T-helper 2 cell treated with Interferon-gamma antibody and Interleukin-4, amounts not matched to agents 100 ng/mL and 5 ng/mL, for 36 hours (primary cell): ENCODE data around the gene POLD2. TPM values are rescaled to one million over a fixed set of nuclear protein-coding genes. Genes with fewer than 3 reads are reported as not detected.

Experiments used
- intact Hi-C: fragments of 100-400 bp; cut with micrococcal nuclease; formaldehyde crosslinking; loops from one replicate; pipeline ENCODE4 v1.15.1; 2023
- total RNA-seq: library from RNA; stranded (reverse); gene quantifications from 2 replicates; pipeline ENCODE4 v1.2.3, GENCODE V29; 2022

The POLD2 gene
- total RNA-seq, 1 donor from 2014 or later = 142 TPM

- intact Hi-C loops = loop anchor here (2.0 to 10.0 kb wide), 4 partner anchors 326 to 551 kb away; partner anchors contain the start of genes BLVRA, NUDCD3 and TMED4
Observed at GRCh38 chr7:44083796-44084195, 39.6 kb downstream of the POLD2 start.

GRCh38 chr7:44082541-44083207 is 40.7 kb downstream of the POLD2 start:
- intact Hi-C loops = loop anchor here (1.0 to 10.0 kb wide), 10 partner anchors 15 to 803 kb away; partner anchors contain the start of genes BLVRA, DBNL, NUDCD3 and POLD2

DNA sequence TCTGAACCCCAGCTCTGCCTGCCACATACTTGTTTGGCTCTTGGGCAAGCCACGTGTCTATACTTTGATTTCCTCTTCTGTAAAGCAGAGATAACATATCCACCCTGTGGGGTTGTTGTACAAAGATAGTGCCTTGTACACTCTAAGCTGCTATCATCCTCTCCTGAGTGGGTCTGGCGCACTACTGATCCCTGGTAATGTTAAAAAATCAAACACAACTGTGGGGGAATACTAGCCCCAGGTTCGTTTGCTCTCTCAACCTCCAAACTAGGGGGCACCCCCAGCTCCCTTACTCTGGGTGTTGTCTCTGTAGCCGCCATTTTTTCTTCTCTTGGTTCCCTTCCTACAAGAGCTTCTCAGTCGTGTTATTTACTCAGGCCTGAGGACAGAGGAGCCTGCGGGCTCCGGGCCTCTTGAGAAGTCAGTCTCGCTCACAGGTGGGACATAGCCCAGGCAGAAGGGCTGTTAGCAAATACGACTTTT is 42.0 kb downstream of the POLD2 start:
- intact Hi-C loops = loop anchor here (5.0 to 10.0 kb wide), 3 partner anchors 324 to 553 kb away; partner anchors contain the start of genes BLVRA and TMED4

DNA sequence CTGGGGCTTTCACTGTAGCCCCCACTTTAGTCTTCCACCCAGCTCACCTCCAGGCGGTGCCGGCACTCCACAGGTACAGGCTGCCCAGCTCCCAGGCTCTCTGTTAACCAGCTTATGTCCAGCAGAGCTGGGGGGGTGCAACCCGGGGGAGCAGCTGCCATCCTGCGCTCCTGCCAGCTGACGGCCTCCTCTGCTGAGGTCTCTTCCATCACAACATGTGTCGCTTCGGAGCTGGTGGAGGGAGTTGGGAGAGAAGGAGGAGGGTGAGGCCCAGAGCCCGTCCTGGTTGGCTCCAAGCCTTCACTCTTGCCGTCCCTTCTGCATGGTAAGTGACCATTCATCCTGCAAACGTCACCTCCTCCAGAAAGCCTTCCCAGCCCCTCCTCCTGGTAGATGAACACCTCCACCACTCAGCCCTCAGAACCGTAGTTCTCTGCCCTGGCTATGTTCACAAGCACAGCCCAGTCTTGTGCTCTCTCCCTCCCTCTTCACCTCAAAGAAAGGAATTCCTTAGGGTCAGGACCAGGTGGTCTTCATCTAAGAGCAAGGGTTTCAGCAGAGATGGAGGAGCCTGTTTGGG is 42.6 kb downstream of the POLD2 start:
- intact Hi-C loops = loop anchor here (5.0 to 10.0 kb wide), 3 partner anchors 323 to 554 kb away; partner anchors contain the start of genes BLVRA and TMED4

DNA sequence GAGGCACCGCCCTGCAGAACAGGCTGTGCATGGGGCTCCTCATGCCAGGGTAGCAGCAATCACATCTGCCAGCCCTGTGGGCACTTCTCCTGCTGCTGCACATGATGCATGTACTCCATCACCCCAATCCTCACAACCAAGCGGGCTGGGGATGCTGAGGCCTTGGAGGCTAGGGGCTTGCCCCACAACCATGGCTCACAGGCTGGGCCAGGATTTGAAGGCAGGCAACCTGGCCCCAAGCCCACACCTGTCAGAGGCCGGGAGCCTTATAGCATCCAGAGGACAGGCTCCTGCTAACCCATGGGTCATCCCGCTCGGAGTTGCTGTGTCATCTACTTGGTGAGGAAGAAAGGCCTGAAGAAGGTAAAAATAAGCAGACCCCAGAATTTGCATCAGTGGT is 43.2 kb downstream of the POLD2 start:
- intact Hi-C loops = loop anchor here (5.0 to 10.0 kb wide), 3 partner anchors 323 to 555 kb away; partner anchors contain the start of genes BLVRA and TMED4

DNA sequence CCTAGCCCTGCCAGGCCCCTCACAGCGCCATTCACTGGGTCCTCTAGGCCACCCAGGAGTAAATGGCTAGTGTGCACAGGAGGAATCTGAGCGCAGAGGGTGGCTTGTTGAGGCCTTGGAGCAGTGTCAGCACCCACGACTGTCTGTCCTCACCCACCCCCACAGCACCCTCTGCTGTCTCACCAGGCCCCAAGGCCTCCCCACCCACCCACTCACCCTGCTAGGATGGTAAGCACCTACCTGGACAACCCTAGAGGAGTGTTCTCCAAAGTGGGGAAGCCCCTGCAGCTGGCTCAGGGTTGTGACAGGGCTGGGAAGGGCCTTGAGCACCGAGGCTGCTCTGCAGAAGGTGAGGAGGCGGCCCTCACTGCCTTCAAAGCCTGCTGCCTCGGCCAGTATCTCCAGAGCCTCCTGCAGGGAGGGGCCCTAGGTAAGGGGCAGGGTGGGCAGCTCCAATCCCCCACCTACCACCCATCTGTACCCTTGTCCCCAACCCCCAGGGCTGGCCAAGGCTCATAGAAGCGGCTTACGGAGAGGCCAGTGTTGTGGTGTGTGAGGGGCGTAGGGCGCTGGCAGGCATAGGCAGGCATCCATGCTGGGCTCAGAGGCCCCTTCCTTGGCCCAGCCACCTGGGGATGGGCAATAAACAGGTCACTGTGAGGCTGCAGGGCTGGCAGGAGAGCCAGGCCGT is 43.9 kb downstream of the POLD2 start:
- intact Hi-C loops = loop anchor here (5.0 to 10.0 kb wide), 3 partner anchors 322 to 555 kb away; partner anchors contain the start of genes BLVRA and TMED4

DNA sequence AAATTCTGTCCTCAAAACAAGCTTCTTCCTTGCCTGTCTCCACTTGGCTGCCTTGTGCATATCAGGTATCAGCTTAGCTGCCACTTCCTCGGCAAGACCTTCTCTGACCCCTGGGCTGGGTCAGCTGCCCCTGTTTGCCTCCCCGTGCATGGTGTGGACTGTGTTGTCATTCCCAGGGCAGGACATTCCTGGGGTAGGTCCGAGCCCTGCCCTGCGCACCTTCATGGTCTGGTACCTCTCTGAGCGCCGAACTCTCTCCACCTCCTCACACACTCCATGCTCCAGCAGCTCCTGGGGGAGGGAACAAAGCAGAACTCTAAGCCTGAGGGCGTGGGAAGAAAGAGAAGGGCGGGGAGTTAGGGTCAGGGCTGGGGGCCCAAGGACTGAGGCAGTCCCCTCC is 44.8 kb downstream of the POLD2 start:
- intact Hi-C loops = no loop called here

DNA sequence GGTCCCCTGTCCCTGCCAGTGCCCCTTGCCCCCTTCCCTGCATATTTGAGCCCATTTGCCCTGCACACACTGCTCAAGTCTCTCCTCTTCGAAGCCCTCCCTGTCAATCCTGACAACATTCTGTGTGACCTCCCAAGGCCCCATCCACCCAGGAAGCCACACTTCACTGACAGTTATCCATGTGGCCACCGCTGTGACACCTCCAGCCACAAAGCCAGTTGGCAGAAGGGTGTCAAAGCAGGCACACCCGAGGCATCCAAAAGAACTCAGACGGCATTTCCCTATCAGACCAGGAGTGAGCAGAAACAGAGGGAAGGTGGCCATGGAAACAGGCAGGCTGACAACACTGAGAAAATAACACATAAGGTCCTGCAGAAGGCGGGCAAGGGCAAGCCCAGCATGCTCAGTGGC is 45.7 kb downstream of the POLD2 start:
- intact Hi-C loops = no loop called here

DNA sequence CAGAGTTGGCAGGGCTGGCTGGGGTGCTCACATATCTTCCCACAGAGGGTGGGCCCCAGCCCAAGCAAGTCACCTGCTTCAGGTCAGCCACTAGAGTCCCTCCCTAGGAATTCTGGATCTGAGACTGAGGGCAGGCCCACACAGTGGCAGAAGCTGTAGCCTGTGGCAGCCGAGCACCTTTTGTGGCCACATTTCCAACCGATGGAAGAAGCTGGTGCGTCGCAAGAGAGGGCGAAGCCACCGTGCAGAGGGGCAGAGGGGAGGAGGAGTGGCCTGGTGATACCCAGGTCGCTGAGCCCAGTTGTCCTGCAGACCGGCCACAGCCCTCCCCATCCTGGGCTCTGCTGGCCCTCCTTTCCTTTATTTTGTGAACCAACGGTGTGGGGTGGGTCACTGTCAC is 46.3 kb downstream of the POLD2 start:
- intact Hi-C loops = no loop called here

GRCh38 chr7:44076101-44076895 is 47.0 kb downstream of the POLD2 start:
- intact Hi-C loops = no loop called here

- intact Hi-C loops = no loop called here
Observed at GRCh38 chr7:44075296-44076075, 47.9 kb downstream of the POLD2 start.

DNA sequence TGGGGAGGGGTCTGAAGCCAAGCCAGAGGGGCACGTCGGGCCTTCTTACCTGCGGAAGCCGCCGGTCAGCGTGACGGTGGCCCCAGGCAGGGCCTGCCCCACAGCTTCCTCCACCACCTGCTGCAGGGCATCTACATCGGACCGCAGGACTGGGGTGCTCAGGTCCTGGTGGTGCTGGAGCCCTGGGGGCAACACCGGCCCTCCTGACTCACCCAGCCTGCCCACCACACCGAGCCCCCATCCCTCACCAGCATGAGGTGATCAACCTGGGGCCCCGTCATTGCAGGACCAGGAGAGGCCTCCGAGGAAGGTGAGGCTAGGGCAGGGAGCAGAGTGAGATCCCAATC is 49.0 kb downstream of the POLD2 start:
- intact Hi-C loops = no loop called here

GRCh38 chr7:44073664-44074348 is 49.5 kb downstream of the POLD2 start:
- intact Hi-C loops = no loop called here

DNA sequence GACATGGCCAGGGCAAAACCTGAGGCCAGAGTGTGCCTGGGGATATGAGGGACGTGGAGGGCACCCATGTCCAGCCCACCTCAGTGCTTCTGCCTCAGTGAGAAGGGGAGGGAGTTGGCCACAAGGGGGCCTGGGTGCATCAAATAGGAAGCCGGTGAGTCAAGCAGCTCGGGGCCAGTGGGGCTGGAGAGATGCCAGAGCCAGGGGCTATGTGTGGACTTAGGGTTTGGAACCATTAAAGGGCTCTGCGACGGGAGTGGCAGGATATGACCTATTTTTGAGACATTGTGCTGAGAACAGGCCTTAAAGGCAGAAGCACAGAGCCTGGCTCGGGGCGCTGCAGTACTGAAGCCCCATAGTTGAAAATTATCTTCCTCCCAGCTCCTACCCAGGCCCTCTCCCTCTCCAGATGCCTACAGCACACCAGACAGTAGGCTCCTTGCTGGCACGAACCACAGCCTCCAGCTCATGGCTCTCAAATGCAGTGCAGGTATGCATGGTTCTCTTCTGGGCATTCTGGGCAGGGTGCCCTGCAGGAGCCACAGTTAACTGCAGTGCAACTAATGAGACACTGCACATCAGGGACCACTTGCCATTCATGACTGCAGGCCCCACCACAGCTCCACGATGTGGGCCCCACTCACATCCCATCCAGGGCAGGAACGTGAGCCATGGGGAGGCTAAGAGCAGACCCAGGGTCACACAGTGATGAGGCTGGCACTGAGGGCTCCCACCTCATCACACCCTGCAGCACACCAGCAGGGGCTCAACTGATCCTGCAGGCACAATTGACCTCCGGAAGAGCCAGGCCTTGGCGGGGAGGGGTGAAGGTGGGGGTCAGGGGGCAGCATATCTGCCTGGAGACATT is 50.8 kb downstream of the POLD2 start:
- intact Hi-C loops = loop anchor here (1.0 kb wide), 1 partner anchor 124 kb away; no protein-coding TSS in a partner anchor

- intact Hi-C loops = loop anchor here (1.0 kb wide), 1 partner anchor 124 kb away; no protein-coding TSS in a partner anchor
Observed at GRCh38 chr7:44071726-44072363, 51.5 kb downstream of the POLD2 start.

- intact Hi-C loops = no loop called here
Observed at GRCh38 chr7:44068054-44068453, 55.3 kb downstream of the POLD2 start.

DNA sequence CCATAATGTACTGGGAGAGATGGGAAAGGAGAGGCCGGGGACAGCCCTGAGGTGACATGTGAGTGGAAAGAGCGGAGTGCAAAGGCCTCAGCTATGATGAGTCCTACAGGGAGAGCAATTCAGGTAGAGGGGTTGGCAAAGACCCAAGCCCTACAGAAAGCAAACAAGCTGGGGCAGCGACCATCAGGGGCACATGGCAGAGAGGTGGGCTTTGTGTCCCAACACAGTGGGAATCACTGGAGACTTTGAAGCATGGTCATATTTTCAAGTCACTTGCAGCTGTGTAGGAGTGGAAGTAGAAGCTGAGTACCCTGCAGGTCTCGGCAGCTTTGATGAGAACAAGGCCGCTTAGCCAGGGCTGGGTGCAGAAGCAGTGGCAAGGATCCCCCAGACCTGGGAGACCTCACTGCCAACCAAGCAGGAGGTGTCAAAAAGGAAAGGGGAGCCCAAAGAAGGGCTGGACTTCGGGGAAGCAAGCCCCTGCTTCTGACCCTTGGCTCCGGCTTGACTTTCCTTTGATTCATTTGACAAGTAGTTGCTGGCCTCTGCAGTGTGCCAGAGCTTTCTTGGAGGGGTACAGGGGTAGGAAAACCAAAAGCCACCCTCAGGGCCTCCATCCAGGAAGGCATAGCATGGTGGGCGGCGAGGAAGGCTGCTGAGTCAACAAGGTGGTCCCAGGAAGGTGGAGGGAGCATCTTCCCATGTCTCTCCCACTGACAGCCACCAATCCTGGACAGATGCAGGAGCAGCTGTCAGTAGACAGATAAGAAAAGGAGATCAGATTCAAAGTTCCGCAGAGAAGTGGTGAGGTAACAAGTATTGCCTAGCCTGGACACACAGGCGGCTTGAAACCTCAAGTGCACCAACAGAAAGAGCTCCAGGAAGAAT is 56.0 kb downstream of the POLD2 start:
- intact Hi-C loops = no loop called here
